Measurements from ENCODE around the gene PAK3.

DNA sequence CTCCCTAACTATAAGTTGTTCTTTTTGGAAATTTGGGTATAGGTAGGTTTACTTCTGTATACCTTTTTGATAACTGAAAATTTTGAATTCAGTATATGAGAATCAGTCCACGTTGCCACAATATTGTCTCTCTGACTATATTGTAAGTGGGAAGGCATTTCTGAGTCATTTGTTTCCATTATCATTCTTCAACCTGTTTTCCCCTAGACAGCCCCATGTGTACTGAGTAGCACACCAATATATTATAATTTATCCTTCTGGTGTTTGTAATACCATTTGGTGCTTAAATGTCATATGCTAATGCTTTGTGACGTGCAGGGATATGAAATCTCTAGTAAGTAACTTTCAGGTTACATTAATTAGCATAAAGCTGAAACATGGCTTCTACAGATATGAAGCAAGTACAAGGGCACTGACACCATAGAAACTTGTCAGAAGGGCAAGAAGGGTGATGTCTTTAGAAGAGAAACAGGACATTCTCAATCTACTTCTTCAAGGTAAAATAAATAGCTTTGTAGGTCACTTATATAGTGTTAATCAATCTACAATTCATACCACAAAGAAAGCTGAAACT, 27.7 kb downstream of the PAK3 start:
- TF ChIP-seq, protein P1, sequence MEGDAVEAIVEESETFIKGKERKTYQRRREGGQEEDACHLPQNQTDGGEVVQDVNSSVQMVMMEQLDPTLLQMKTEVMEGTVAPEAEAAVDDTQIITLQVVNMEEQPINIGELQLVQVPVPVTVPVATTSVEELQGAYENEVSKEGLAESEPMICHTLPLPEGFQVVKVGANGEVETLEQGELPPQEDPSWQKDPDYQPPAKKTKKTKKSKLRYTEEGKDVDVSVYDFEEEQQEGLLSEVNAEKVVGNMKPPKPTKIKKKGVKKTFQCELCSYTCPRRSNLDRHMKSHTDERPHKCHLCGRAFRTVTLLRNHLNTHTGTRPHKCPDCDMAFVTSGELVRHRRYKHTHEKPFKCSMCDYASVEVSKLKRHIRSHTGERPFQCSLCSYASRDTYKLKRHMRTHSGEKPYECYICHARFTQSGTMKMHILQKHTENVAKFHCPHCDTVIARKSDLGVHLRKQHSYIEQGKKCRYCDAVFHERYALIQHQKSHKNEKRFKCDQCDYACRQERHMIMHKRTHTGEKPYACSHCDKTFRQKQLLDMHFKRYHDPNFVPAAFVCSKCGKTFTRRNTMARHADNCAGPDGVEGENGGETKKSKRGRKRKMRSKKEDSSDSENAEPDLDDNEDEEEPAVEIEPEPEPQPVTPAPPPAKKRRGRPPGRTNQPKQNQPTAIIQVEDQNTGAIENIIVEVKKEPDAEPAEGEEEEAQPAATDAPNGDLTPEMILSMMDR (IDR thresholded peaks at IDR 0.05), result no peak
- no peak for TF ChIP-seq POLR2A (IDR thresholded peaks at IDR 0.05)
